GM12801 (cell line): Measurements from ENCODE around the gene VAV1.

Source experiments
- TF ChIP-seq, protein P1 (sequence below): IDR thresholded peaks from one replicate; pipeline ENCODE4 v1.5.1; 2011; ENCODE audit warnings: control low read depth; ENCODE audit not compliant: insufficient read length; ENCODE audit errors: extremely low read depth

VAV1 gene

DNA sequence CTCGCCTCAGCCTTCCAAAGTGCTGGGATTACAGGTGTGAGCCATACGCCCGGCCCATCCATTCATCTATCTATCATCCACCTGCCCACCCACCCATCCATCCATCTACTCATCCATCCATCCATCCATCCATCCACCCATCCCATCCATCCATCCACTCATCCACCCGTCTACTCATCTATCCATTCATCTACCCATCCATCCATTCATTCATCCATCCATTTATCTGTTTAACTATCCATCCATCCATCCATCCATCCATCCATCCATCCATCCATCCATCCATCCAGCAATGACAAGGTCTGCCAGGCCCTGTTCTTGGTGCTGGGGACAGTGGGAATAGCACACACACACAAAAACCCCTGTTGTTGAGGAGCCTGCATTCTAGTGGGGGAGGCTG, 4.5 kb downstream of the VAV1 start:
- TF ChIP-seq, protein P1, sequence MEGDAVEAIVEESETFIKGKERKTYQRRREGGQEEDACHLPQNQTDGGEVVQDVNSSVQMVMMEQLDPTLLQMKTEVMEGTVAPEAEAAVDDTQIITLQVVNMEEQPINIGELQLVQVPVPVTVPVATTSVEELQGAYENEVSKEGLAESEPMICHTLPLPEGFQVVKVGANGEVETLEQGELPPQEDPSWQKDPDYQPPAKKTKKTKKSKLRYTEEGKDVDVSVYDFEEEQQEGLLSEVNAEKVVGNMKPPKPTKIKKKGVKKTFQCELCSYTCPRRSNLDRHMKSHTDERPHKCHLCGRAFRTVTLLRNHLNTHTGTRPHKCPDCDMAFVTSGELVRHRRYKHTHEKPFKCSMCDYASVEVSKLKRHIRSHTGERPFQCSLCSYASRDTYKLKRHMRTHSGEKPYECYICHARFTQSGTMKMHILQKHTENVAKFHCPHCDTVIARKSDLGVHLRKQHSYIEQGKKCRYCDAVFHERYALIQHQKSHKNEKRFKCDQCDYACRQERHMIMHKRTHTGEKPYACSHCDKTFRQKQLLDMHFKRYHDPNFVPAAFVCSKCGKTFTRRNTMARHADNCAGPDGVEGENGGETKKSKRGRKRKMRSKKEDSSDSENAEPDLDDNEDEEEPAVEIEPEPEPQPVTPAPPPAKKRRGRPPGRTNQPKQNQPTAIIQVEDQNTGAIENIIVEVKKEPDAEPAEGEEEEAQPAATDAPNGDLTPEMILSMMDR, result no peak

DNA sequence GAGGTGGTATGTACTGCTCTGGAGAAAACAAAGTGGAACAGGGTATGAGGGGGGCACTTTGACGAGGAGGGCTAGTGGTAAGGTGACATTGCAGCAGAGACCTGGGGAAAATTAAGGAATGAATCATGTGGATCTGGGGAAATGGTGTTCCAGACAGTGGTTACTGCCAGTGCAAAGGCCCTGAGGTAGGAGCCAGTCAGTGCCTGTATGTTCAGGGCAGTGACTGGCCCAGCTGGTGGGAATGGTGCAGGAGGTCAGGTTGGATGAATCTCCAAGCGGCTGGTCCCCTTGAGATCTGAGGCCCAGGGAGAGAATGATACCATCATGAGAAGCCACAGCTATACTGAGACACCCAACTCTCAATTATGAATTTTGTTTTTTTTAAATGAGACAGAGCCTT, 4.9 kb downstream of the VAV1 start:
- TF ChIP-seq, protein P1, result no peak

DNA sequence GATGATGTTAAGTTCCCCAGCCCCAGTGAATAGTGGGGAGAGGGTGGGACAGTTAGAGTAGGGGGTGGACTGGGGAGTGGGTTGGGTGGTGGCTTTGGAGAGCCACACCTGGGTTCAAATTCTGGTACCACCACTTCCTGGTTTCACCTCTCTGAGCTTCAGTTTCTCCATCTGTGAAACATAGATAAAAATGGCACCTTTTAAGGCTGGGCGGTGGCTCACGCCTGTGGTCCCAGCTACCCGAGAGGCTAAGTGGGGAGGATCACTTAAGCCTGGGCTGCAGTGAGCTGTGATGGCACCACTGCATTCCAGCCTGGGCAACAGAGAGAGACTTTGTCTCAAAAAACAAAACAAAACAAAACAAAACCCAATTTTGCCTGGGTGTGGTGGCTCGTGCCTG, 5.9 kb downstream of the VAV1 start:
- TF ChIP-seq, protein P1, result no peak

DNA sequence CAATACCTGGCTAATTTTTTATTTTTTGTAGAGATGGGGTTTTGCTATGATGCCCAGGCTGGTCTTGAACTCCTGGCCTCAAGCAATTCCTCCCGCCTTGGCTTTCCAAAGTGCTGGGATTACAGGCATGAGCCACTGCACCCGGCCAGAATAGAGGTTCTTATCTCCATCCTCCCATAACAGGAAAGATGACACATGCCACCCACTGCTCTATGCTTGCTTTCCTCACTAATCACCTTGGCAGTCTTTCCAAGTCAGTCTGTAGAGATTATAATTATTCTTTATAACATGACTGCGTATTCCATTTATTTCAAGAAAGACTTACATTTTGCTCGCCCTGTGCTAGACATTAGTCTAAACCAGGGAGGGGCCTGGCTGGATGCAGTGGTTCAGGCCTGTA, 6.7 kb downstream of the VAV1 start:
- TF ChIP-seq, protein P1, result no peak

DNA sequence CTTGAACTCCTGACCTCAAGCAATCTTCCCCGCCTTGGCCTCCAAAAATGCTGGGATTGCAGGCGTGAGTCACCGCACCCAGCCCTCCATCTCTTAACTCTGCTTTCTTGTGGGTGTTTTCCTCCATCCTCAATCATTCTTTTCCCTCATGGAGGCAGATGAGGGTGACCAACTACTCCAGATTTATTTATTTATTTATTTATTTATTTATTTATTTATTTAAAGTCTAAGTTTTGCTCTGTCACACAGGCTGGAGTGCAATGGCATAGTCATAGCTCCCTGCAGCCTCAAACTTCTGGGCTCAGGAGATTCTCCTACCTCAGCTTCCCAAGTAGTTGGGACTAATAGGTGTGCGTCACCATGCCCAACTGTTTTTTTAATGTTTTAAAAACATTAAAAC, 14.9 kb downstream of the VAV1 start:
- TF ChIP-seq, protein P1, result no peak

DNA sequence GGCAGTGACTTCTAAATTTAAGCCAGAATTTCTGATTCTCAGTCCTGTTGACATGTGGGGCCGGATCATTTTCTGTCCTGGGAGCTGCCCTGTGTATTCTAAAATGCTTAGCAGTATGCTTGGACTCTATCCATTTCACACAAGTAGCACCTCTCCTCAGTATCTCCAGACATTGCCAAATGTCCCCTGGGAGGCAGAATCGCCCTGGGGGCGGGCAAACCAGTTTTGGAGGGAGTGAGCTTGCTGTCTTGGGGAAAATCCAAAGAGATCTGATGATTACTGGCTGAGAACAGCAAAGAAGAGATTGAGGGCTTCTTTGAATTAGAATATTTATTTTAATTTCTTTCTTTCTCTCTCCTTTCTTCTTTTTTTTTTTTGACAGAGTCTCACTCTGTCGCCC, 16.4 kb downstream of the VAV1 start:
- TF ChIP-seq, protein P1, result no peak

DNA sequence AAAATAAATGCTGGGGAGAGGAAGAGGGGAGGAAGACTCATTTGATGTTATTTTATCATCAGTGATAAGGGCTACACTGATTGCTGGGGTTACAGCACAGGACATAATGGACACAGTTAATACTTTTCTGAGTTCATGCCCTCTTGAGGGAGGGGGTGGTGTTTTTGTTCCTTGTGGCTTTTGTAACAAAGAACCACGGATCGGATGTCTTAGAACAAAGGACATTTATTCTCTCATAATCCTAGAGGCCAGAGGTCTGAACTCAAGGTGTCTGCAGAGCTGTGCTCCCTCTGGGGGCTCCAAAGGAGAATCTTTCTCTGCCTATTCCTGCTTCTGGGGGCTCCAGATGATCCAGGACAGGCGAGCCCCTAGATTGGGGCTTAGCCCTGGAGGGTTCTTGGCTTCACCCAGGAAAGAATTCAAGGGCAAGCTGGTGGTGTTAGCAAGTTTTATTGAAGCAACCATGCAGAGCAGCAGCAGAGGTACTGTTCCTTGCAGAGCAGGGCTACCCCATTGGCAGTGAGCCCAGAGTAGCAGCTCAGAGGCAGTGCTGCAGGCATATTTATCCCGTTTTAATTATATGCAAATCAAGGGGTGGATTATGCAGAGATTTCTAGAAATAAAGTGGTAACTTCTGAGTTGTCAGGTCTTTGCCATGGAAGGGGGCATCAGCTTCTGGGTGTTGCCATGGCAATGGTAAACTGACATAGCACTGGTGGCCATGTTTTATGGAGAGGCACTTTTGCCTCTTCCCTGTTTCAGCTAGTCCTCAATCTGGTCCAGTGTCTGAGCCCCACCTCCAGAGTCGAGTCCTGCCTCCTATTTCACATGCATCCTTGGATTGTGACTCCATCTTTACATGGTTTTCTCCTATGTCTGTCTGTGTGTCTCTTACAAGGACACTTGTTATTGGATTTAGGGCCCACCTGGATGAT, 18.0 kb downstream of the VAV1 start:
- TF ChIP-seq, protein P1, result no peak
